Measurements from ENCODE around the gene COL28A1.

- TF ChIP-seq CTCF (IDR thresholded peaks at IDR 0.05; ENCODE audit: low read depth, low read length) = no peak
- TF ChIP-seq EZH2phosphoT487 (IDR thresholded peaks at IDR 0.05; ENCODE audit: low read depth) = no peak
Measured at GRCh38 chr7:7375538-7375937, 160.1 kb downstream of the COL28A1 start.
